Ascending aorta (tissue), 2 donors: ENCODE measurements around the gene ACP1. TPM values are rescaled to one million over a fixed set of nuclear protein-coding genes. Genes with fewer than 3 reads are reported as not detected.

Experiments
- DNase-seq, 2 donors: peaks; one replicate each; pipeline ENCODE4 v3.0.0-alpha.2; 2019; ENCODE audit warnings: low spot score in 2 of 2
- H3K27ac ChIP-seq, 2 donors: fragments of 200-600 bp; sonication (generic); one replicate each; pipeline ENCODE4 v1.5.1; 2016 to 2017; ENCODE audit warnings: mild to moderate bottlenecking in 1 of 2
- H3K27me3 ChIP-seq: fragments of 200-600 bp; sonication (generic); one replicate; pipeline ENCODE4 v1.5.1; 2017
- H3K36me3 ChIP-seq, 2 donors: fragments of 200-600 bp; sonication (generic); one replicate each; pipeline ENCODE4 v1.5.1; 2016
- H3K4me1 ChIP-seq, 2 donors: fragments of 200-600 bp; sonication (generic); one replicate each; pipeline ENCODE4 v1.5.1; 2016 to 2017; ENCODE audit warnings: mild to moderate bottlenecking in 1 of 2
- H3K4me3 ChIP-seq, 2 donors: fragments of 200-600 bp; sonication (generic); one replicate each; pipeline ENCODE4 v1.5.1; 2016 to 2017; ENCODE audit warnings: mild to moderate bottlenecking in 1 of 2
- H3K9me3 ChIP-seq, 2 donors: fragments of 200-600 bp; sonication (generic); one replicate each; pipeline ENCODE4 v1.5.1; 2016
- intact Hi-C: fragments of 100-400 bp; cut with DNase I; formaldehyde crosslinking; loops from one replicate; pipeline ENCODE4 v1.15.1; 2023
- total RNA-seq: library from RNA; depleted of rRNA; stranded (reverse); fragments of >200 nt; gene quantifications from one replicate; pipeline ENCODE4 v1.1.0, GENCODE V29; 2016
- TF ChIP-seq, protein P1 (sequence below), 3 experiments: fragments of 200-600 bp in 2 of 3; fragments of 450-650 bp in 1 of 3; sonication (generic) in 2 of 3; IDR thresholded peaks; one replicate each; pipeline ENCODE4 v1.5.1; 2016 to 2019; ENCODE audit warnings: antibody characterized with exemption in 3 of 3, mild to moderate bottlenecking in 1 of 3, moderate library complexity in 1 of 3

Gene ACP1
- total RNA-seq, 1 donor from 2014 or later, result 30.8 TPM

DNA sequence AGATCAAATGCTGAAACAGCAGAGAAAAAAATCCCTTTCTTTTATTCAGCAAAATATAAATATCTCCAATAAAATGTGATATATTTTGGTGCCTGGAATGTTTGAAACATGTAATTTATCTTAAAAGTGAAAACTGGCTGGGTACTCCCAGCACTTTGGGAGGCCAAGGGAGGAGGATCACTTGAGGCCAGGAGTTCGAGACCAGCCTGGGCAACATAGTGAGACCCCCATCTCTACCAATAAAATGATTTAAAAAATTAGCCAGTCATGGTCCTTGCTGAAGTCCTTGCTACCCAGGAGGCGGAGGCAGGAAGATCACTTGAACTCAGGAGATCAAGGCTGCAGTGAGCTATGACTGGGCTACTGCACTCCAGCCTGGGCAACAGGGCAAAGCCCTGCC lies 9.6 kb upstream of the ACP1 start:
- Histone ChIP-seq H3K27ac (no peak overlapping the region), H3K4me1 (no peaks in the 10 kb centered on the region), H3K4me3 (no peak overlapping the region), H3K27me3 (no peaks in the 10 kb centered on the region), H3K9me3 (peaks cover 6 to 29% of the 10 kb centered on the region in 2 donors), H3K36me3 (peaks cover 0 to 3% of the 10 kb centered on the region in 2 donors)
- TF ChIP-seq, protein P1, sequence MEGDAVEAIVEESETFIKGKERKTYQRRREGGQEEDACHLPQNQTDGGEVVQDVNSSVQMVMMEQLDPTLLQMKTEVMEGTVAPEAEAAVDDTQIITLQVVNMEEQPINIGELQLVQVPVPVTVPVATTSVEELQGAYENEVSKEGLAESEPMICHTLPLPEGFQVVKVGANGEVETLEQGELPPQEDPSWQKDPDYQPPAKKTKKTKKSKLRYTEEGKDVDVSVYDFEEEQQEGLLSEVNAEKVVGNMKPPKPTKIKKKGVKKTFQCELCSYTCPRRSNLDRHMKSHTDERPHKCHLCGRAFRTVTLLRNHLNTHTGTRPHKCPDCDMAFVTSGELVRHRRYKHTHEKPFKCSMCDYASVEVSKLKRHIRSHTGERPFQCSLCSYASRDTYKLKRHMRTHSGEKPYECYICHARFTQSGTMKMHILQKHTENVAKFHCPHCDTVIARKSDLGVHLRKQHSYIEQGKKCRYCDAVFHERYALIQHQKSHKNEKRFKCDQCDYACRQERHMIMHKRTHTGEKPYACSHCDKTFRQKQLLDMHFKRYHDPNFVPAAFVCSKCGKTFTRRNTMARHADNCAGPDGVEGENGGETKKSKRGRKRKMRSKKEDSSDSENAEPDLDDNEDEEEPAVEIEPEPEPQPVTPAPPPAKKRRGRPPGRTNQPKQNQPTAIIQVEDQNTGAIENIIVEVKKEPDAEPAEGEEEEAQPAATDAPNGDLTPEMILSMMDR (IDR thresholded peaks at IDR 0.05), result no peak
- intact Hi-C loops, result no loop called here
- no peak for DNase-seq

DNA sequence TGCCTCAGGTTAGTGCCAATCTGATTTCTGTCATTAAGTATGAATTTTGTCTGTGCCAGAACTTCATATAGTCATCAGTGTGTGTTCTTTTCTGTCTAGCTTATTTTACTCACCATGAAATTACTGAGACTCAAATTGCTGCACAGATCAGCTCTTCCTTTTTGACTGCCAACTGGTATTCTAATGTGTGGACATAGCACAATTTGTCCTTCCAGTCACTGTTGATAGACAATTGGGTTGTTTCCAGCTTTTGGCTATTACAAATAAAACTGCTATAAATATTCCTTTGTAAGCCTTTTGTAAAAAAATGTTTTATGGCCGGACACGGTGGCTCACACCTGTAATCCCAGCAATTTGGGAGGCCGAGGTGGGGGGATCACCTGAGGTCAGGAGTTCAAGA lies 8.7 kb upstream of the ACP1 start:
- Histone ChIP-seq H3K4me3 (no peak overlapping the region), H3K4me1 (no peaks in the 10 kb centered on the region), H3K27ac (no peak overlapping the region), H3K27me3 (no peaks in the 10 kb centered on the region), H3K9me3 (peaks cover 6 to 35% of the 10 kb centered on the region in 2 donors), H3K36me3 (peaks cover 0 to 3% of the 10 kb centered on the region in 2 donors)
- DNase-seq, result no peak
- TF ChIP-seq, protein P1 (IDR thresholded peaks at IDR 0.05), result no peak
- intact Hi-C loops, result no loop called here

DNA sequence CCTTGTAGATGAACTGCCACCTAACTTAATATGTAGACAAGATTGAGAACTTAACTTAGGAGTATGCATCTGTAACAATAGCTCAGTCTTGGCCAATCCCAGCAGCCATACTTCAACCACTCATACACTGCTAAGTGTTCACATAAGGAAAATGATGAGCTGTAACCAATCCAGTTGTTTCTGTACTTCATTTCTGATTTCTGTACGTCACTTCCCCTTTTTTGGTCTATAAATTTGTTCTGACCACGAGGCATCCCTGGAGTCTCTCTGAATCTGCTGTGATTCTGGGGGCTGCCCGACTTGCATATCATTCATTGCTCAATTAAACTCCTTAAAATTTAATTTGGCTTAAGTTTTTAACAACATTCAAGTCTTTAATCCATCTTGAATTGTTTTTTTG lies 7.3 kb upstream of the ACP1 start:
- Histone ChIP-seq H3K4me3 (no peak overlapping the region), H3K9me3 (peaks cover 6 to 35% of the 10 kb centered on the region in 2 donors), H3K36me3 (peaks cover 0 to 3% of the 10 kb centered on the region in 2 donors), H3K27ac (no peak overlapping the region), H3K27me3 (no peaks in the 10 kb centered on the region), H3K4me1 (no peaks in the 10 kb centered on the region)
- intact Hi-C loops, result no loop called here
- TF ChIP-seq, protein P1 (IDR thresholded peaks at IDR 0.05), result no peak
- no peak for DNase-seq

DNA sequence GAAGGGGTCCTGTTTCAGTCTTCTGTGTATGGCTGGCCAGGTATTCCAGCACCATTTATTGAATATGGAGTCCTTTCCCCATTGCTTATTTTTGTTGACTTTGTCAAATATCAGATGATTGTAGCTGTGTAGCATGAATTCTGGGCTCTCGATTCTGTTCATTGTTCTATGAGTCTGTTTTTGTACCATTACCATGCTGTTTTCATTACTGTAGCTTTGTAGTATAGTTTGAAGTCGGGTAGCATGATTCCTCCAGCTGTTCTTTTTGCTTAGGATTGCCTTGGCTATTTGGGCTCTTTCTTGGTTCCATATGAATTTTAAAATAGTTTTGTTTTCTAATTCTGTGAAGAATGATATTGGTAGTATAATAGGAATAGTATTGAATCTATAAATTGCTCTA lies 6.9 kb upstream of the ACP1 start:
- TF ChIP-seq, protein P1 (IDR thresholded peaks at IDR 0.05), result no peak
- H3K9me3 ChIP-seq, result peaks cover 6 to 35% of the 10 kb centered on the region in 2 donors
- peaks cover 0 to 3% of the 10 kb centered on the region in 2 donors for H3K36me3 ChIP-seq

DNA sequence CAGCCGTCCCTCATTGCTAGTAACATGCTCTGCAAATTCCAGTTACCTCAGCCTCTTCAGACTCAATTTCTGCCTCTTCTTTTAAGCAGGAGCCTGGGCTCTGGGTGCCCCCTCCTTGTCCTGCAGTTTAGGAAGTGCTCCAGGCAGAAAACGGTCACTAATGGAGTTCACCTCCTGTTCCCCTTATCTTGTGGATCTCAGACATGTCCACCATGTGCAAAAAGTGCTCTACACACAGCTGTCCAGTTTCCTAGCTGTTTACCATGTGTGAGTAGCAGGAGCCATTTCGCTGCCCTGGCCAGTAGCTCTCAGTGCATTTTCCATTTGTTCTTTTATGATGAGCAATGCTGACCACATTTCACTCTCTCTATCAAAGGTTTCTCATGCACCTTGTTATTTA lies 5.8 kb upstream of the ACP1 start:
- H3K27me3 ChIP-seq, result no peaks in the 10 kb centered on the region
- DNase-seq, result no peak
- H3K36me3 ChIP-seq, result peaks cover 0 to 3% of the 10 kb centered on the region in 2 donors
- TF ChIP-seq, protein P1 (IDR thresholded peaks at IDR 0.05), result no peak
- H3K27ac ChIP-seq, result no peak overlapping the region
- intact Hi-C loops, result no loop called here
- H3K4me3 ChIP-seq, result no peak overlapping the region
- H3K9me3 ChIP-seq, result peaks cover 6 to 35% of the 10 kb centered on the region in 2 donors
- peaks cover under 1 to 5% of the 10 kb centered on the region in 2 donors for H3K4me1 ChIP-seq

More for the DNA sequence above, 6.9 kb upstream of the ACP1 start:
- H3K27me3 ChIP-seq, result no peaks in the 10 kb centered on the region
- H3K4me3 ChIP-seq, result no peak overlapping the region
- no peaks in the 10 kb centered on the region for H3K4me1 ChIP-seq
- intact Hi-C loops, result no loop called here
- no peak overlapping the region for H3K27ac ChIP-seq
- no peak for DNase-seq
